ENCODE results near the gene SLC27A3.

Gene SLC27A3

GRCh38 chr1:153790966-153791647, 15.9 kb downstream of the SLC27A3 start:
- DNase-seq (ENCODE audit: low read depth, low spot score) = peak; percentile 78
- TF ChIP-seq CTCF (IDR thresholded peaks at IDR 0.05; ENCODE audit: low read depth, low read length) = no peak
- H3K4me3 ChIP-seq (ENCODE audit: low read depth, low read length) = no peak overlapping the region
- in situ Hi-C loops (cut with HindIII; ENCODE audit: low sequenced_read_pairs) = no loop called here

GRCh38 chr1:153791648-153792253, 16.5 kb downstream of the SLC27A3 start:
- no peak overlapping the region for H3K4me3 ChIP-seq (ENCODE audit: low read depth, low read length)
- no peak for TF ChIP-seq CTCF (IDR thresholded peaks at IDR 0.05; ENCODE audit: low read depth, low read length)
- in situ Hi-C loops (cut with HindIII; ENCODE audit: low sequenced_read_pairs) = no loop called here
- DNase-seq (ENCODE audit: low read depth, low spot score) = peak; percentile 52

GRCh38 chr1:153792631-153793041, 17.4 kb downstream of the SLC27A3 start:
- no peak for DNase-seq (ENCODE audit: low read depth, low spot score)
- H3K4me3 ChIP-seq (ENCODE audit: low read depth, low read length) = no peak overlapping the region
- in situ Hi-C loops (cut with HindIII; ENCODE audit: low sequenced_read_pairs) = no loop called here
- TF ChIP-seq CTCF (IDR thresholded peaks at IDR 0.05; ENCODE audit: low read depth, low read length) = no peak

- no peak for DNase-seq (ENCODE audit: low read depth, low spot score)
- in situ Hi-C loops (cut with HindIII; ENCODE audit: low sequenced_read_pairs) = no loop called here
- no peak for TF ChIP-seq CTCF (IDR thresholded peaks at IDR 0.05; ENCODE audit: low read depth, low read length)
- no peak overlapping the region for H3K4me3 ChIP-seq (ENCODE audit: low read depth, low read length)
Observed at GRCh38 chr1:153793261-153793972, 18.2 kb downstream of the SLC27A3 start.

GRCh38 chr1:153793973-153794615, 18.9 kb downstream of the SLC27A3 start:
- in situ Hi-C loops (cut with HindIII; ENCODE audit: low sequenced_read_pairs) = no loop called here
- DNase-seq (ENCODE audit: low read depth, low spot score) = no peak
- no peak for TF ChIP-seq CTCF (IDR thresholded peaks at IDR 0.05; ENCODE audit: low read depth, low read length)
- H3K4me3 ChIP-seq (ENCODE audit: low read depth, low read length) = no peak overlapping the region

- no peak for TF ChIP-seq CTCF (IDR thresholded peaks at IDR 0.05; ENCODE audit: low read depth, low read length)
- no peak overlapping the region for H3K4me3 ChIP-seq (ENCODE audit: low read depth, low read length)
- no peak for DNase-seq (ENCODE audit: low read depth, low spot score)
- in situ Hi-C loops (cut with HindIII; ENCODE audit: low sequenced_read_pairs) = no loop called here
Observed at GRCh38 chr1:153794624-153795329, 19.6 kb downstream of the SLC27A3 start.
